ENCODE data around the gene SARDH.
A peak's percentile ranks its signal among the peaks of the same experiment; 100 is the strongest.

The SARDH gene

DNA sequence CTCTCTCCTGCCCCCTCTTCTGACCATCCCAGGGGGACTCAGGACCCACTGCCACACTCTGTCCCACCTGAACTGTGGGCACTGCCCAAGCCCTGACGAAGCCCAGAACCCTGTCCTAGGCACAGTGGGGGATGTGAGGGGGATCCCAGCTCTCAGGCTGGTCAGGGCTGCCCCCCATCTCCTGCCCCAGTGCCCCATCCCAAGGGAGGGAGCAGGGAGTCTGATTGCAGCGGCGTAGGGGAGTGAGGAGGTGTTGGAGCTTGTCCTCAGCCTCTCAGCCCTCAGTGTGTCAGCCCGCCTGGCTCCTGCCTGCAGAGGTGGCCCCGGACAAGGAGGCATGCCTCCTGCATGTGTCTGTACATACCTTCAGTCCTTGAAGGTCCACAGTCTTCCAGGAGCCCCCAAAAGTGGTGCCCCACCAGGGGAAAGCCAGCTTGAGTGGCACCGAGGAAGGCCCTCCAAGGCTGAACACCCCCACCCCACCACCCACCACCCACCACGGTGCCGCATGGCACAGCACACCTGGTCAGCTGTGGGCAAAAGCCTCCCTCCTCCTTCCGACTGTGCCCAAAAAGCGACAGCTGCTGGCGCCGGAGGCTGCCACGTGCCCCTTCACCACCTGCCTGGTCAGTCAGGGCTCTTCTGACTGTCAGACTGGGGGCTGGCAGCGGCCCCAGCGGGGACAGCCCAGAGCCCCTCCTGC lies 930 bp downstream of the SARDH start:
- no peak overlapping the region for H3K4me3 ChIP-seq (ENCODE audit: low read depth, low read length)
- no peak for TF ChIP-seq MYC (IDR thresholded peaks at IDR 0.05; ENCODE audit: low read depth, low read length)
- TF ChIP-seq, protein P1, sequence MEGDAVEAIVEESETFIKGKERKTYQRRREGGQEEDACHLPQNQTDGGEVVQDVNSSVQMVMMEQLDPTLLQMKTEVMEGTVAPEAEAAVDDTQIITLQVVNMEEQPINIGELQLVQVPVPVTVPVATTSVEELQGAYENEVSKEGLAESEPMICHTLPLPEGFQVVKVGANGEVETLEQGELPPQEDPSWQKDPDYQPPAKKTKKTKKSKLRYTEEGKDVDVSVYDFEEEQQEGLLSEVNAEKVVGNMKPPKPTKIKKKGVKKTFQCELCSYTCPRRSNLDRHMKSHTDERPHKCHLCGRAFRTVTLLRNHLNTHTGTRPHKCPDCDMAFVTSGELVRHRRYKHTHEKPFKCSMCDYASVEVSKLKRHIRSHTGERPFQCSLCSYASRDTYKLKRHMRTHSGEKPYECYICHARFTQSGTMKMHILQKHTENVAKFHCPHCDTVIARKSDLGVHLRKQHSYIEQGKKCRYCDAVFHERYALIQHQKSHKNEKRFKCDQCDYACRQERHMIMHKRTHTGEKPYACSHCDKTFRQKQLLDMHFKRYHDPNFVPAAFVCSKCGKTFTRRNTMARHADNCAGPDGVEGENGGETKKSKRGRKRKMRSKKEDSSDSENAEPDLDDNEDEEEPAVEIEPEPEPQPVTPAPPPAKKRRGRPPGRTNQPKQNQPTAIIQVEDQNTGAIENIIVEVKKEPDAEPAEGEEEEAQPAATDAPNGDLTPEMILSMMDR (IDR thresholded peaks at IDR 0.05; ENCODE audit: low read depth, low read length), result no peak
- TF ChIP-seq POLR2A (IDR thresholded peaks at IDR 0.05; ENCODE audit: extremely low read depth, insufficient read length), result no peak
- TF ChIP-seq, protein P2, sequence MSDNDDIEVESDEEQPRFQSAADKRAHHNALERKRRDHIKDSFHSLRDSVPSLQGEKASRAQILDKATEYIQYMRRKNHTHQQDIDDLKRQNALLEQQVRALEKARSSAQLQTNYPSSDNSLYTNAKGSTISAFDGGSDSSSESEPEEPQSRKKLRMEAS (IDR thresholded peaks at IDR 0.05; ENCODE audit: low read depth, low read length), result no peak
- no peak for DNase-seq (ENCODE audit: low read depth)

DNA sequence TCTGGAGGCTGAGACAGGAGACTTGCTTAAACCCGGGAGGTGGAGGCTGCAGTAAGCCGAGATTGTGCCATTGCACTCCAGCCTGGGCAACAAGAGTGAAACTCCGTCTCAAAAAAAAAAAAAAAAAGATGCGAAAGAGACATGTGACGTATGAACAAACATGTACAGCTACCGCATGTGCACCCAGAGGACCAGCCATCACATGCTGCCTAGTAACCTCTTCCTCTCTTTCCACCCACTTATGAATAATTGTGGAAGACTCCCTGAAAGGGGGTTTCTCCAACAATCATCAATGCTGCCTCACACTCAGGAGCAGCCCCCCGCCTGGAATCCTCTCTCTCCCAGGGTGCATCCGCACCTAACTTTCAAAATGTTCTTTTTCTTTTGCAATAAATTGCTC lies 2.2 kb downstream of the SARDH start:
- H3K4me3 ChIP-seq (ENCODE audit: low read depth, low read length), result no peak overlapping the region
- no peak for DNase-seq (ENCODE audit: low read depth)
- TF ChIP-seq, protein P1 (IDR thresholded peaks at IDR 0.05; ENCODE audit: low read depth, low read length), result no peak
- TF ChIP-seq, protein P2 (IDR thresholded peaks at IDR 0.05; ENCODE audit: low read depth, low read length), result no peak
- TF ChIP-seq POLR2A (IDR thresholded peaks at IDR 0.05; ENCODE audit: extremely low read depth, insufficient read length), result no peak
- TF ChIP-seq MYC (IDR thresholded peaks at IDR 0.05; ENCODE audit: low read depth, low read length), result no peak

DNA sequence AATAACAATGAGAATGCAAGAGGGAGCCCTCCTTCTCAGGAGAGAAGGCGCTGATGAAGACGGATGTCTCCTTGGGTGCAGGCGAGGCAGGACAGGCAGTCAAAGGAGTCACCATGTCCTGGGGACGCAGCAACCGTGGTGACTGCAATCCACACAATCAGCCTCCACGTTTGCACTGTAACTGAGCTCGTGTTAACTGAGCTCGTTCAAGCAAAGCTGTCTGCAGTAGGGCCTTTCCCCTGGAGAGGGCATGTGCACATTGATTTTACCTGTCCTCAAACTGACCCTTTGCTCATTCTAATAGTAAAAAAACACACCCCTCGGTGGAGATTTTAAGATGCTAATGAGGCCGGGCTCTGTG lies 2.8 kb downstream of the SARDH start:
- TF ChIP-seq, protein P1 (IDR thresholded peaks at IDR 0.05; ENCODE audit: low read depth, low read length), result no peak
- TF ChIP-seq MYC (IDR thresholded peaks at IDR 0.05; ENCODE audit: low read depth, low read length) (no peak), POLR2A (IDR thresholded peaks at IDR 0.05; ENCODE audit: extremely low read depth, insufficient read length) (no peak)
- TF ChIP-seq, protein P2 (IDR thresholded peaks at IDR 0.05; ENCODE audit: low read depth, low read length), result no peak
- H3K4me3 ChIP-seq (ENCODE audit: low read depth, low read length), result no peak overlapping the region
- DNase-seq (ENCODE audit: low read depth), result peak; percentile 64

DNA sequence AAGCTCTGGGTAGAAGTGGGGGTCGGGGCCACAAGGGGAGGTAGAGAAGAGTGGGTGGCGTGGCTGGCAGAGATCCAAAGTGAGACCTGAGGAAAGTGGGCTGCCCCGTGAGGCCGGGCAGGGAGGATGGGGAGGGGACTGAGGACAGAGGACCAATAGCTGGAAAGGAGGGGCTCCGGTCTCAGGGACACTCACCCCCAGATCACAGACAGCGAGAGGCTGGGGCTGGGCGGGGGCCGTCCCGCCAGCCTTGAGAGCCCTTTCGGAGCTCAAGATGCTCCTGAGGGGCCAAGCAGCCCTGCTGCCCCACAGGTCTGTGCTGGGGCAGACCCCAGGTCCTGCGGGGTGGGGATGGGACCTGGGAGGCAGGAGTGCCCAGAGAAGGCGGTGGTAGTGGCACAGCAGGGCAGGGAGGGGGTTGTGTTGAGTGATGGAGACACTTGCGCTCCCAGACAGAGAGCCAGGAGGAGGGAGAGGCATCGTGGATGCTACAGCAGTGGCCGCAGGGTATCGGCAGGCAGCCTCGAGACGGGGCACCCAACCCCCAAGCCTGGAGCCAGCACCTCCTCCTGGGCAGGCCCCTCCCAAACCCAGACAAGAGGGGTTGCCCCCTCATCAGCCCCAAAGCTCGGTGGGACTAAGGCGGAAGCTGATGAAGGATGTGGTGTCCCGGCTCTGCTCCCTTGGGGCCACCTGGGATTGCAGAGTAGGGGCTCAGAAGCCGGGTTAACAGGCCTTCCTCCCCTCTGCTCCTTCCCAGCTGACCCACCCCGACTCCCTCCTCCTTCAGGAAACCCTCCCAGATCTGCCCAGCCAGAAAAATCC lies 3.4 kb downstream of the SARDH start:
- H3K4me3 ChIP-seq (ENCODE audit: low read depth, low read length), result no peak overlapping the region
- DNase-seq (ENCODE audit: low read depth), result peak; percentile 77
- TF ChIP-seq MYC (IDR thresholded peaks at IDR 0.05; ENCODE audit: low read depth, low read length) (no peak), POLR2A (IDR thresholded peaks at IDR 0.05; ENCODE audit: extremely low read depth, insufficient read length) (no peak)
- TF ChIP-seq, protein P2 (IDR thresholded peaks at IDR 0.05; ENCODE audit: low read depth, low read length), result no peak
- TF ChIP-seq, protein P1 (IDR thresholded peaks at IDR 0.05; ENCODE audit: low read depth, low read length), result no peak

DNA sequence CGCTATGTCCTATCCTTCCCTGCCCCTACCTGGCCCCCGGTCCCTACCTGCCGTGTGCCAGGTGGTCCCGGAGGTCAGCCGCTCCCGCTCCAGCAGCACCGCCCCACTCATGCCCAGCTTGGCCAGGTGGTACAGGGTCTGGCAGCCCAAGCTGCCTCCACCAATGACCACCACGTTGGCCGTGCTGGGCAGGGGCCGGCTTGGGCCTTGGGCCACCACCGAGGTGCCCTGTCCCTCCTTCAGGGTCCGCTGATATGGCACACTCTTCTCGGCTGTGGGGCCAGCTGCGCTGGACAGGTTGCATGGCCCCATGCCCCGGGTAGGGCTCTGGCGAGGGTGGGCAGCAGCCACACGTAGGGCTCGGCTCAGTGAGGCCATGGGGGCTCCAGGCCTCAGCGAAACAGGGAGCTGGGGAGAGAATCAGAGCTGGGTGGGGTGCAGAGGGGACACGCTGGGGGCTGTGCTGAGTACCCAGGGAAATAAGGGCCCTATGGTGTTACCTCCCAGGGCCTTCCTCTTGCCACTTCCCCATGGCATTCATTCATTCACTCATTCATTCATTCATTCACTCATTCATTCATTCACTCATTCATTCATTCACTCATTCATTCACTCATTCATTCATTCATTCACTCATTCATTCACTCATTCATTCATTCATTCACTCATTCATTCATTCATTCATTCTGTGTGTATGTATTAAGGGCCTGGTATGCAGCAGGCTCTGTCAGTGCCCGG lies 4.2 kb downstream of the SARDH start:
- TF ChIP-seq, protein P1 (IDR thresholded peaks at IDR 0.05; ENCODE audit: low read depth, low read length), result no peak
- TF ChIP-seq POLR2A (IDR thresholded peaks at IDR 0.05; ENCODE audit: extremely low read depth, insufficient read length), result no peak
- TF ChIP-seq, protein P2 (IDR thresholded peaks at IDR 0.05; ENCODE audit: low read depth, low read length), result no peak
- TF ChIP-seq MYC (IDR thresholded peaks at IDR 0.05; ENCODE audit: low read depth, low read length), result no peak
- DNase-seq (ENCODE audit: low read depth), result no peak
- no peak overlapping the region for H3K4me3 ChIP-seq (ENCODE audit: low read depth, low read length)

Data from NB4 (cell line).